Endodermal cell (in vitro differentiated cells): ENCODE measurements around the gene C15orf40. TPM values are rescaled to one million over a fixed set of nuclear protein-coding genes. Genes with fewer than 3 reads are reported as not detected.

Experiments used
- DNase-seq: peaks from one replicate; pipeline ENCODE4 v3.0.0-alpha.2; 2017
- H3K27ac ChIP-seq: 2 replicates; pipeline ENCODE4 v1.5.1; 2013; ENCODE audit warnings: mild to moderate bottlenecking, low read depth, low read length, moderate library complexity
- H3K27me3 ChIP-seq: 2 replicates; pipeline ENCODE4 v1.6.1; 2013; ENCODE audit warnings: mild to moderate bottlenecking, low read length, moderate library complexity; ENCODE audit not compliant: insufficient read depth, control insufficient read depth, poor library complexity, severe bottlenecking
- H3K36me3 ChIP-seq: 2 replicates; pipeline ENCODE4 v1.7.0; 2013; ENCODE audit warnings: mild to moderate bottlenecking, low read length, moderate library complexity; ENCODE audit not compliant: control insufficient read depth, insufficient read depth
- H3K4me1 ChIP-seq: one replicate; pipeline ENCODE4 v1.7.0; 2013; ENCODE audit warnings: low read length; ENCODE audit not compliant: control insufficient read depth, insufficient read depth
- H3K4me3 ChIP-seq: 2 replicates; pipeline ENCODE4 v1.5.1; 2013; ENCODE audit warnings: mild to moderate bottlenecking, low read length, moderate library complexity
- H3K9ac ChIP-seq: 2 replicates; pipeline ENCODE4 v1.6.1; 2013; ENCODE audit warnings: mild to moderate bottlenecking, low read length, moderate library complexity; ENCODE audit not compliant: poor library complexity, severe bottlenecking; ENCODE audit errors: extremely low read depth
- H3K9me3 ChIP-seq: 2 replicates; pipeline ENCODE4 v1.6.1; 2013; ENCODE audit warnings: mild to moderate bottlenecking, low read length, moderate library complexity; ENCODE audit not compliant: control insufficient read depth
- H3K27ac Mint-ChIP-seq: 2 replicates; pipeline ENCODE4 v1.8.0; 2020; ENCODE audit warnings: mixed read lengths
- H3K27me3 Mint-ChIP-seq: 2 replicates; pipeline ENCODE4 v1.8.0; 2021; ENCODE audit warnings: mild to moderate bottlenecking, mixed read lengths; ENCODE audit not compliant: insufficient read depth
- H3K36me3 Mint-ChIP-seq: 2 replicates; pipeline ENCODE4 v1.8.0; 2020; ENCODE audit warnings: low read depth, mixed read lengths
- H3K4me1 Mint-ChIP-seq: 2 replicates; pipeline ENCODE4 v1.8.0; 2020; ENCODE audit warnings: mixed read lengths
- H3K4me3 Mint-ChIP-seq: 2 replicates; pipeline ENCODE4 v1.8.0; 2020; ENCODE audit warnings: mild to moderate bottlenecking, moderate library complexity, mixed read lengths
- H3K9me3 Mint-ChIP-seq: 2 replicates; pipeline ENCODE4 v1.8.0; 2020; ENCODE audit warnings: mild to moderate bottlenecking, mixed read lengths
- WGBS, 2 experiments: methylation state at CpG; one replicate each; pipeline versions ENCODE4 v1.1.5 to v1.1.7; 2013; ENCODE audit warnings: missing lambda C conversion rate in 2 of 2, mixed read lengths in 1 of 2; ENCODE audit not compliant: insufficient coverage in 1 of 2, insufficient read length in 1 of 2; 5-methylcytosine and 5-hydroxymethylcytosine counted together
- total RNA-seq, 2 donors: library from RNA; stranded (reverse); fragmentation: NEBNext Ultra II Directional in 1 of 2; extraction: Animal tissue kit (Norgen Biotek cat#: 25700) in 1 of 2; gene quantifications; 2 replicates in 1 of 2; 3 replicates in 1 of 2; pipeline ENCODE4 v1.2.1, GENCODE V29; 2021
- TF ChIP-seq, protein P1 (sequence below): fragments of 200-600 bp; sonication (generic); conservative IDR thresholded peaks from 2 replicates; pipeline ENCODE4 v1.5.0; 2021; ENCODE audit warnings: antibody characterized with exemption, mild to moderate bottlenecking

The C15orf40 gene
- total RNA-seq, 2 donors from 2014 or later = 15.5 to 17.7 TPM

GRCh38 chr15:82946155-82946701 is 65.2 kb downstream of the C15orf40 start:
- no peak overlapping the region for H3K27ac Mint-ChIP-seq
- peaks cover 5% of the 10 kb centered on the region for H3K27me3 ChIP-seq
- no peaks in the 10 kb centered on the region for H3K9me3 ChIP-seq
- no peaks in the 10 kb centered on the region for H3K36me3 ChIP-seq
- H3K4me3 Mint-ChIP-seq = no peak overlapping the region
- H3K4me1 ChIP-seq = peaks cover 5% of the 10 kb centered on the region
- no peak overlapping the region for H3K4me3 ChIP-seq
- peaks cover 15% of the 10 kb centered on the region for H3K4me1 Mint-ChIP-seq
- no peaks in the 10 kb centered on the region for H3K9me3 Mint-ChIP-seq
- TF ChIP-seq, protein P1, sequence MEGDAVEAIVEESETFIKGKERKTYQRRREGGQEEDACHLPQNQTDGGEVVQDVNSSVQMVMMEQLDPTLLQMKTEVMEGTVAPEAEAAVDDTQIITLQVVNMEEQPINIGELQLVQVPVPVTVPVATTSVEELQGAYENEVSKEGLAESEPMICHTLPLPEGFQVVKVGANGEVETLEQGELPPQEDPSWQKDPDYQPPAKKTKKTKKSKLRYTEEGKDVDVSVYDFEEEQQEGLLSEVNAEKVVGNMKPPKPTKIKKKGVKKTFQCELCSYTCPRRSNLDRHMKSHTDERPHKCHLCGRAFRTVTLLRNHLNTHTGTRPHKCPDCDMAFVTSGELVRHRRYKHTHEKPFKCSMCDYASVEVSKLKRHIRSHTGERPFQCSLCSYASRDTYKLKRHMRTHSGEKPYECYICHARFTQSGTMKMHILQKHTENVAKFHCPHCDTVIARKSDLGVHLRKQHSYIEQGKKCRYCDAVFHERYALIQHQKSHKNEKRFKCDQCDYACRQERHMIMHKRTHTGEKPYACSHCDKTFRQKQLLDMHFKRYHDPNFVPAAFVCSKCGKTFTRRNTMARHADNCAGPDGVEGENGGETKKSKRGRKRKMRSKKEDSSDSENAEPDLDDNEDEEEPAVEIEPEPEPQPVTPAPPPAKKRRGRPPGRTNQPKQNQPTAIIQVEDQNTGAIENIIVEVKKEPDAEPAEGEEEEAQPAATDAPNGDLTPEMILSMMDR = no peak
- H3K9ac ChIP-seq = no peak overlapping the region
- WGBS, 2 experiments = 95 to 98% methylated on average over 8 of the region's 8 CpGs
- H3K27ac ChIP-seq = no peak overlapping the region
- no peaks in the 10 kb centered on the region for H3K36me3 Mint-ChIP-seq
- no peaks in the 10 kb centered on the region for H3K27me3 Mint-ChIP-seq
- no peak for DNase-seq

DNA sequence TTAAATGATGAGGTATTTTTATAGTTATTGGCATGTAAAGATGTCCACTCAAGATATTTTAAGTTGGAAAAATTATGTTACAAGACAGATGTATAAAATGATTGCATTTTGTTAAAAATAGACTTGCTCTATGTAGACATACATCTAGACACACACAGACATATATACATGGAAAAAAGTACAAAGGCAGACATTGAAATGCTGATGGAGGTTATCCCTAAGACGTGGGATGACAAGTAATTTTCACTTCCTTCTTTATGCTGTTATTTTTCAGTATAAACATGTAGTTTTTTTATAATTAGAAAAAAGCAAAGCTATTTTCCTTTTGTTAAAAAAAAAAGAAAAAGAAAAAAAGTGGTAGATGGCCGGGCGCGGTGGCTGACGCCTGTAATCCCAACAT is 66.1 kb downstream of the C15orf40 start:
- H3K4me3 ChIP-seq = no peak overlapping the region
- no peak for DNase-seq
- WGBS, 2 experiments = 91 to 100% methylated on average over 3 to 5 of the region's 5 CpGs
- TF ChIP-seq, protein P1 = no peak
- H3K9me3 ChIP-seq = no peaks in the 10 kb centered on the region
- no peak overlapping the region for H3K4me3 Mint-ChIP-seq
- H3K4me1 ChIP-seq = peaks cover 5% of the 10 kb centered on the region
- H3K27ac Mint-ChIP-seq = no peak overlapping the region
- H3K9me3 Mint-ChIP-seq = no peaks in the 10 kb centered on the region
- no peaks in the 10 kb centered on the region for H3K27me3 Mint-ChIP-seq
- H3K27ac ChIP-seq = no peak overlapping the region
- no peaks in the 10 kb centered on the region for H3K36me3 Mint-ChIP-seq
- H3K27me3 ChIP-seq = no peaks in the 10 kb centered on the region
- H3K36me3 ChIP-seq = no peaks in the 10 kb centered on the region
- no peak overlapping the region for H3K9ac ChIP-seq
- H3K4me1 Mint-ChIP-seq = peaks cover 15% of the 10 kb centered on the region

DNA sequence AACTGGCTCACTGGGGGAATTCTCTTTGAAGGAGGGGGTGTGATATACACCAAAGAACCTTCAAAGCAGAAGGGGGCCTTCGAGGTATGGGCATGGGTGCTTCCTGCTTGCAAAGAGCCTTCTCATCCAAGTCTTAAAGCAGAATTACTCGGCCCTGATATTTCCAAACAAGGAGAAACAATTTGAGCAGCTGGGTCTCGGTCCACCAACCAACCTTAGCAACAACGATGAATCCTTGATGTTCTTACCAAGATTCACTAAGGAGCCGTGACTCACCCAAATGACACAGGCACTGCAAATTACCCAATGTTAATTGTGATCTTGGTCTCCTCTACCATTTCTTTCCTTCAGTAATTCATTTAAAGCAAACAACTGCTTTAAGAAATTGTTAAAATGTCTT is 66.6 kb downstream of the C15orf40 start:
- Histone ChIP-seq H3K27me3 (no peaks in the 10 kb centered on the region), H3K9me3 (no peaks in the 10 kb centered on the region), H3K36me3 (no peaks in the 10 kb centered on the region), H3K9ac (no peak overlapping the region), H3K27ac (no peak overlapping the region), H3K4me1 (peaks cover 5% of the 10 kb centered on the region), H3K4me3 (no peak overlapping the region)
- Mint-ChIP-seq H3K36me3 (no peaks in the 10 kb centered on the region), H3K4me1 (peaks cover 15% of the 10 kb centered on the region), H3K27ac (no peak overlapping the region), H3K9me3 (no peaks in the 10 kb centered on the region), H3K27me3 (no peaks in the 10 kb centered on the region), H3K4me3 (no peak overlapping the region)
- 81 to 85% methylated on average over 4 to 5 of the region's 5 CpGs for WGBS, 2 experiments
- DNase-seq = no peak
- TF ChIP-seq, protein P1 = no peak
